HFFc6 (cell line): ENCODE measurements around the gene MXRA5. TPM values are rescaled to one million over a fixed set of nuclear protein-coding genes. Genes with fewer than 3 reads are reported as not detected.
"Not testable (repeated sequence)": the region's sequence is repeated elsewhere in the genome, so short reads cannot be mapped to it uniquely, and the experiment has no call there.

Experiments used
- DNase-seq: peaks from one replicate; pipeline ENCODE4 v3.0.0-alpha.2; 2018
- H3K27ac Mint-ChIP-seq: 2 replicates; pipeline ENCODE4 v1.8.0; 2020; ENCODE audit warnings: mild to moderate bottlenecking, mixed read lengths
- H3K27me3 Mint-ChIP-seq: 2 replicates; pipeline ENCODE4 v1.8.0; 2021; ENCODE audit warnings: mild to moderate bottlenecking, moderate library complexity, mixed read lengths; ENCODE audit not compliant: insufficient read depth
- H3K36me3 Mint-ChIP-seq: 2 replicates; pipeline ENCODE4 v1.8.0; 2021; ENCODE audit warnings: low read depth, mixed read lengths
- H3K4me1 Mint-ChIP-seq: 2 replicates; pipeline ENCODE4 v1.8.0; 2020; ENCODE audit warnings: low read depth, mixed read lengths
- H3K4me3 Mint-ChIP-seq: 2 replicates; pipeline ENCODE4 v1.8.0; 2020; ENCODE audit warnings: mild to moderate bottlenecking, moderate library complexity, mixed read lengths
- H3K9me3 Mint-ChIP-seq: 2 replicates; pipeline ENCODE4 v1.8.0; 2020; ENCODE audit warnings: mild to moderate bottlenecking, mixed read lengths
- total RNA-seq, 6 experiments: library from RNA; stranded (reverse); fragmentation: NEBNext Ultra II Directional; extraction: Animal tissue kit (Norgen Biotek cat#: 25700); gene quantifications; 2 replicates in 1 of 6; 3 replicates in 5 of 6; pipeline ENCODE4 v1.2.3, GENCODE V29; 2021
- TF ChIP-seq, protein P1 (sequence below): fragments of 200-600 bp; sonication (generic); IDR thresholded peaks from 2 replicates; pipeline ENCODE4 v1.5.0; 2021; ENCODE audit warnings: antibody characterized with exemption, mild to moderate bottlenecking

Gene MXRA5
- total RNA-seq, 6 experiments from 2014 or later, result 6.6 to 13.1 (median 10.0) TPM

DNA sequence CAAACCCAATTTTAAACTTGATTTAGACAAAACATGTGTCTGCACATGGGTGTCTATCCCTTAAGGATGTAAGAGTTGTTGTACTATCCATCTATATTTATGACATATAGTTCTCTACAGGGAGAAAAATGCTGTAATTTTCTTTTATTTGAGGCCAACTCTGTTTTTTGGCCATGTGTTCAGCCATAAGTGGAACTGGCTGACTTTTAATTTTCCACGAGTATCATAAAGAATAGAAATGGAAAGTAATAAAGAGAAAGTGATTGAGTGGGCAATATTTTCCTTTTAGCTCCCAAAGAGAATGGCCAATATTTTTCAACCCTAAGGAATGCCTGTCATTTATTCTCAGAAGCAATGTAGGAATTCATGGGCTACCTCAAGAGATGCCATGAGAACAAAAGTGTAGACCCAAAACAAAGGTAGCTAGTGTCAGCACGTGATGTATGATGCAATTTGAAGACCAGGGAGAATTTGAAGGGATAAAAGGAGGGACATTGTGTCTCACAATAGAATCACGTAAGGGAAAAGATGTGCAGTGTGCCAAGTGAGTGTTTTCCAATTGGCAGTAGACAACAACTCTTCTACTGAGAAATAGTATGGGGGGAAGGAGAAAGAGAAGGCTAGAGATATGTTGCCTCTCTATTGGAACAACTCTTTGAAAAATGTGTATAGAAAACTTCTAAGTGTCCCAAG lies 27.8 kb upstream of the MXRA5 start:
- H3K27ac Mint-ChIP-seq, result no peak overlapping the region
- DNase-seq, result no peak
- H3K4me3 Mint-ChIP-seq, result no peak overlapping the region
- TF ChIP-seq, protein P1, sequence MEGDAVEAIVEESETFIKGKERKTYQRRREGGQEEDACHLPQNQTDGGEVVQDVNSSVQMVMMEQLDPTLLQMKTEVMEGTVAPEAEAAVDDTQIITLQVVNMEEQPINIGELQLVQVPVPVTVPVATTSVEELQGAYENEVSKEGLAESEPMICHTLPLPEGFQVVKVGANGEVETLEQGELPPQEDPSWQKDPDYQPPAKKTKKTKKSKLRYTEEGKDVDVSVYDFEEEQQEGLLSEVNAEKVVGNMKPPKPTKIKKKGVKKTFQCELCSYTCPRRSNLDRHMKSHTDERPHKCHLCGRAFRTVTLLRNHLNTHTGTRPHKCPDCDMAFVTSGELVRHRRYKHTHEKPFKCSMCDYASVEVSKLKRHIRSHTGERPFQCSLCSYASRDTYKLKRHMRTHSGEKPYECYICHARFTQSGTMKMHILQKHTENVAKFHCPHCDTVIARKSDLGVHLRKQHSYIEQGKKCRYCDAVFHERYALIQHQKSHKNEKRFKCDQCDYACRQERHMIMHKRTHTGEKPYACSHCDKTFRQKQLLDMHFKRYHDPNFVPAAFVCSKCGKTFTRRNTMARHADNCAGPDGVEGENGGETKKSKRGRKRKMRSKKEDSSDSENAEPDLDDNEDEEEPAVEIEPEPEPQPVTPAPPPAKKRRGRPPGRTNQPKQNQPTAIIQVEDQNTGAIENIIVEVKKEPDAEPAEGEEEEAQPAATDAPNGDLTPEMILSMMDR, result no peak
- no peaks in the 10 kb centered on the region for H3K4me1 Mint-ChIP-seq
- H3K27me3 Mint-ChIP-seq, result no peaks in the 10 kb centered on the region; the same call in 1 of the 2 replicates
- H3K36me3 Mint-ChIP-seq, result no peaks in the 10 kb centered on the region
- H3K9me3 Mint-ChIP-seq, result no peaks in the 10 kb centered on the region

DNA sequence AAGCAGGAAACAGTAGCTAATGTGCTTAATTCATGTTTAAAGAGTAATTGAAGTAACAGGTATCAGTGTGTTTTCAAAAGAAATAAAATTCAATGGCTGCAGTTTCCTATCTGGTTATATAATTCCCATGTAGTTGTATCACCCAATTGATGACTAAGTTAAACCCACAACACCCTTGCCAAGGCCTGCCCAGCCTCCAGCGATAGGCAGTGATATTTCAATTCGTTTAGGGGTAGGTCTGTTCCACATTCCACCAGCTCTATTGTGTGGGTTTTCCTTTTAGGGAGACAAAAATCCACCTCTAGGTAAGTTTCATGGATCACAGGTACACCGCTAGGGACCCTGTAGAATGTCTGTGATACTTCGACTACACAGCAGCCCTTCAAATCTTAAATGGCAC lies 24.7 kb upstream of the MXRA5 start:
- no peaks in the 10 kb centered on the region for H3K9me3 Mint-ChIP-seq
- H3K36me3 Mint-ChIP-seq, result no peaks in the 10 kb centered on the region
- no peaks in the 10 kb centered on the region for H3K27me3 Mint-ChIP-seq
- no peak overlapping the region for H3K27ac Mint-ChIP-seq
- H3K4me3 Mint-ChIP-seq, result no peak overlapping the region
- DNase-seq, result no peak
- H3K4me1 Mint-ChIP-seq, result no peaks in the 10 kb centered on the region
- TF ChIP-seq, protein P1, result no peak

DNA sequence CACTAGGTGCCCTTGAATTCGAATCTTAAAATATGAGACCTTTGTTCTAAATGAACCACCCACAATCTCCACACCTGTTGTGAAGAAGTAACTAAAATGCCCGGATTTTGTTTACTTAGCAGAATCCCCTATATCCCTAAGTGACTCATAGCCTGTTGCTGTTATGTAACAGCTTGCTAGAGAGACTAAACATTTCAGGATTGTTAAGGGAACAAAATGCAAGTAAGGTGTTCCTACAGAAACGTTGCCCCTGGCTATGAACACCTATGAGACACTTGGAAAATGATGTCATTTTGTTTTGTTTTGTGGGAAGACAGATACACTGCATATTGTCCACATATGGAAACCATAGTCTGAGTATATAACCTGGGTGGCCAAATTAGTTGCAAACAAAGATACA lies 24.2 kb upstream of the MXRA5 start:
- Mint-ChIP-seq H3K4me1 (no peaks in the 10 kb centered on the region), H3K27ac (no peak overlapping the region), H3K9me3 (no peaks in the 10 kb centered on the region), H3K4me3 (no peak overlapping the region), H3K36me3 (no peaks in the 10 kb centered on the region), H3K27me3 (no peaks in the 10 kb centered on the region)
- no peak for DNase-seq
- TF ChIP-seq, protein P1, result no peak

DNA sequence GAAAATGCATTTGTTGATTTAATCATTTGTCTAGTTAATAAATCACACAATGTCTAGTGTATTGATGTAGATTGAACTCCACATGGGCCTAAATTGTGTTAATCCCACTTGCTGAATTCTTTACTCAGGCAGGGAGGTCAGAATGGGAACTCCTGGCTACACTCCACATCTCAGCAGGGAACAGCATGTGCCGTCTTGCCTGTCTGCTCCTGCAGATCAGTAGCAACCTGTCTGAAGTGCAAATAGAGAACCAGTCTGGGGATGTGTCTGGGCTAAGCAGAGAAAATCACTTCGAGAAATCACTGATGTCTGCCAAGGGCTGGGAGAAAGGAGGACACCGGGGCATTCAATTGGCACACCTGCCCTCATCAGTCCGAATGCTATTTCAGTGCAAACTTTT lies 16.5 kb upstream of the MXRA5 start:
- H3K27ac Mint-ChIP-seq, result no peak overlapping the region
- H3K4me3 Mint-ChIP-seq, result no peak overlapping the region
- H3K9me3 Mint-ChIP-seq, result no peaks in the 10 kb centered on the region
- H3K4me1 Mint-ChIP-seq, result no peaks in the 10 kb centered on the region
- TF ChIP-seq, protein P1, result no peak
- H3K36me3 Mint-ChIP-seq, result no peaks in the 10 kb centered on the region
- DNase-seq, result no peak
- H3K27me3 Mint-ChIP-seq, result no peaks in the 10 kb centered on the region; the same call in 1 of the 2 replicates

DNA sequence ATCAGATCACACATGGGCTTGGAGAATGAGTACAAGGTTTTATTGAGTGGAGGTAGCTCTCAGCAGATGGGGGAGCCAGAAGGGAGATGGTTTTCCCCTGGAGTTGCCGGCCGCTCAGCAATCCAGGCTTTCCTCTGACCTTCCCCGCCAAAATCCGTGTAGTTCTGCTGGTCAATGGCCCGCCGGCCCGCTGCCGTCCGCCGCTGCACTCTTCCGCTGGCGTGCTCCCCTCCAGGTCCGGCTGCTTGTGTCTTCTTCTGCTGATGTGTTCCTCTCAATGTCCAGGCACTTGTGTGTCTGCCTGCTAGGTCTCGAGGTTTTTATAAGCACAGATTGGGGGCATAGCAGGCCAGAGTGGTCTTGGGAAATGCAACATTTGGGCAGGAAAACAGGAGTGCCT lies 14.4 kb upstream of the MXRA5 start:
- no peak for DNase-seq
- Mint-ChIP-seq H3K9me3 (no peaks in the 10 kb centered on the region), H3K4me1 (no peaks in the 10 kb centered on the region), H3K36me3 (no peaks in the 10 kb centered on the region), H3K27ac (no peak overlapping the region), H3K27me3 (no peaks in the 10 kb centered on the region; the same call in 1 of the 2 replicates), H3K4me3 (no peak overlapping the region)
- TF ChIP-seq, protein P1, result no peak

DNA sequence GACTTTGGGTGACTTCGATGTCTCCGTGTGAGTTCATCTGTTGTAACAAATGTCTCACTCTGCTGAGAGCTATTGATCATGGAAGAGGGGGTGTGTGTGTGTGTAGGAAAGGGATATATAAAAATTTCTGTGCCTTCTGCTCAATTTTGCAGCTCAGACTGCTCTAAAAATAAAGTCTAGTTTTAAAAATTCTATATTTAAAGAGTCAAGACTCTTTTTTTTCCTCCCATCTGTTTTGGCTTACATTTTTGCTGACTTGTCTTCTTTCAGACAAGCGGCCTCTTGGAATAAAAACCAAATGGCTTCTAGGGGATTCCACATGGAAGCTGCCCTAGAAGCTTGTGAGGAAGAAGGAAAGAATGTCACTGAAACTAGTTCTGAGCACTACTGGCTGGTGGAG lies 6.3 kb upstream of the MXRA5 start:
- H3K4me1 Mint-ChIP-seq, H3K9me3 Mint-ChIP-seq, H3K4me3 Mint-ChIP-seq, H3K36me3 Mint-ChIP-seq, H3K27me3 Mint-ChIP-seq, H3K27ac Mint-ChIP-seq, DNase-seq: not testable (repeated sequence)
